IPS-15b (cell line): ENCODE data around the gene DENND2D.

ENCODE experiments used
- H3K27me3 ChIP-seq: one replicate; pipeline ENCODE4 v1.6.1; 2013; ENCODE audit warnings: low read length; ENCODE audit not compliant: control insufficient read depth, insufficient read depth
- H3K36me3 ChIP-seq: one replicate; pipeline ENCODE4 v1.6.1; 2013; ENCODE audit warnings: low read length; ENCODE audit not compliant: control insufficient read depth, insufficient read depth
- H3K4me1 ChIP-seq: one replicate; pipeline ENCODE4 v1.6.1; 2013; ENCODE audit warnings: mild to moderate bottlenecking, low read length; ENCODE audit not compliant: control insufficient read depth, insufficient read depth
- H3K4me3 ChIP-seq: one replicate; pipeline ENCODE4 v1.5.1; 2013; ENCODE audit warnings: low read depth, low read length
- H3K9ac ChIP-seq: one replicate; pipeline ENCODE4 v1.6.1; 2013; ENCODE audit warnings: low read depth, mild to moderate bottlenecking, low read length
- H3K9me3 ChIP-seq: one replicate; pipeline ENCODE4 v1.6.1; 2013; ENCODE audit warnings: mild to moderate bottlenecking, low read length; ENCODE audit not compliant: control insufficient read depth, insufficient read depth

Gene DENND2D

DNA sequence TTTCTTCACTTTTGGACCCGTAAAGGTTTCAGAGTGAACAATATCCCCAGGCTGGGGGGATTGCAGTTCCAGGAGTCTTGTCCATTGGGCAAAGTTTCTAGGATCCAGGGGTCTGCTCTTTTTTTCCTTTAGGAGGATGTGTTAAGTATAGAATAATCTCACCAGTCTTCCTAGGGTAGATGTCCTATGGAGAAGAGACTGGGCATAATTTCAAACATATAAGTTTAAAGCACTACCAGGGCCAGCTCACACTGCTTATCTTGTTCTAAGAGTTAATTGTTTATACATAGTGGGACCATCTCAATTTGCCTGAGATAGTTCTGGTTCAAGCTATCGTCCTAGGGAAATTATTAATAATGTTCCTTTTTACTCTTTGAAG lies 28.3 kb upstream of the DENND2D start:
- H3K9ac ChIP-seq, result no peak overlapping the region
- H3K36me3 ChIP-seq, result no peaks in the 10 kb centered on the region
- no peak overlapping the region for H3K4me3 ChIP-seq
- H3K9me3 ChIP-seq, result no peaks in the 10 kb centered on the region
- no peaks in the 10 kb centered on the region for H3K4me1 ChIP-seq
- H3K27me3 ChIP-seq, result no peaks in the 10 kb centered on the region

DNA sequence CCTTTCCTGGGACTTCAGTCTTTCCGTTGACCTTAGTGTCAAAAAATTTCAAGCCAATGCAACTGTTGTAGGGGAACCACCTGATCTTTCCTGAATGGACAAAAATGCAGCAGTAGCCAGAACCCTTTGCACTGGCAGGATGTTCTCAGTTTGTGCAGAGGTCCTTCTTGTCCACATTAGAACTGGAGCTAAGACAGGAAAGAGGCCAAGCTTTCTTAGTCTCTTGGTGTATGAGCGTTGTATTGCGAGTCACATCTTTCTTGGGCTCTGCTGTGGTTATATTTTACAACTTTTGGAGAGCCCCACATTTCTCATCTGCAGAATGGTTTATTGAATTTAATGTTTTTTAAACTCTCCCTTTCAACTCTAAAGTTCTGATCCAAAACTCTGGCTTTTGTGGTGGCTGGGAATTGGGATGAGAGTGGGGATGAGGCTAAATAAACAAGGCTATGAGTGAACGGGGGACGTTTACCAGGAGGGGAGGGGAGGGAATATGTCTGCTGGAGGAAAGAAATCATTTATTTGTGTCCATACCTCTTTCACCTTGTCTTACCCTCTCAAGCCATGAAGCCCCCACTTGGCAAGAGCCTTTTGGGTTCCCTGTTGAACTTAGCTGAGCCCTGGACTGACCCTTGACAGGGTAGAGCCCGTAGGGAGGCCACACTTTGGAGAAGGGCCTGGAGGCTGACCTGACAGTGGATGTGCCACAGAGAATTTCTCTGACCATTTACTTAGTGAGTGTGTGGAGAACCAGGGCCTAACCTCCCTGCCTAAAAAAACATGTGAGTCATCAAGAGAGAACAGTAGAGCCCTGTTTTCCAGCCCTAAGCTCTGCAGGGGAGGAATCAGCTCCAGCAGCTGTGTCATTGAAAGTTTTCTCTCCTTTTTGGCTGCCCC lies 27.7 kb upstream of the DENND2D start:
- Histone ChIP-seq H3K9me3 (no peaks in the 10 kb centered on the region), H3K27me3 (no peaks in the 10 kb centered on the region), H3K36me3 (no peaks in the 10 kb centered on the region), H3K9ac (no peak overlapping the region), H3K4me1 (peaks cover 4% of the 10 kb centered on the region), H3K4me3 (no peak overlapping the region)

DNA sequence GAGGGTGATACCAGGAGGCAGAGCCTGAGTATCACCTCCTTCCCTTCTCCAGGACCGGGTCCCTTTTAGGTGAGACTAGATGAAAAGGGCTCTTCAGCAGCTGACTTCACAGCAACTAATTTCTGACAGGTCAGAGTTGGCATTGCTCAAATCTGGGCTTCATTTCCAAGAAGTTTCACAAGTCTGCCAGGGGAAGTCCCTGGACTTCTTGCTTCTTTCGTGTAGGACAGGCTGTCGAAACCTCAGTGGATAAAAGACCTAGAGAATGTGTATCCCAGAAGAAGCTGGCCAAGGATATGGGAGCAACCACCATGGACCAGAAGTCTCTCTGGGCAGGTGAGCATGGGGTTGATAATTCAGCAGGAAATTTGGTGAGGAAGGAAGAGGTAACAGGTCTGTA lies 27.0 kb upstream of the DENND2D start, which contains the start of gene CHI3L2:
TSS of gene CHI3L2 (plus strand) at position 280 of the 400 bp plus-strand sequence. CDS start at position 297, 17 bp downstream.
- no peak within 1 kb of the TSS for H3K4me3 ChIP-seq
- H3K9ac ChIP-seq, result no peak within 1 kb of the TSS
- H3K27me3 ChIP-seq, result no peaks in the 10 kb centered on the region
- no peaks in the 10 kb centered on the region for H3K36me3 ChIP-seq
- no peaks in the 10 kb centered on the region for H3K9me3 ChIP-seq
- H3K4me1 ChIP-seq, result peaks cover 8% of the 10 kb centered on the region

DNA sequence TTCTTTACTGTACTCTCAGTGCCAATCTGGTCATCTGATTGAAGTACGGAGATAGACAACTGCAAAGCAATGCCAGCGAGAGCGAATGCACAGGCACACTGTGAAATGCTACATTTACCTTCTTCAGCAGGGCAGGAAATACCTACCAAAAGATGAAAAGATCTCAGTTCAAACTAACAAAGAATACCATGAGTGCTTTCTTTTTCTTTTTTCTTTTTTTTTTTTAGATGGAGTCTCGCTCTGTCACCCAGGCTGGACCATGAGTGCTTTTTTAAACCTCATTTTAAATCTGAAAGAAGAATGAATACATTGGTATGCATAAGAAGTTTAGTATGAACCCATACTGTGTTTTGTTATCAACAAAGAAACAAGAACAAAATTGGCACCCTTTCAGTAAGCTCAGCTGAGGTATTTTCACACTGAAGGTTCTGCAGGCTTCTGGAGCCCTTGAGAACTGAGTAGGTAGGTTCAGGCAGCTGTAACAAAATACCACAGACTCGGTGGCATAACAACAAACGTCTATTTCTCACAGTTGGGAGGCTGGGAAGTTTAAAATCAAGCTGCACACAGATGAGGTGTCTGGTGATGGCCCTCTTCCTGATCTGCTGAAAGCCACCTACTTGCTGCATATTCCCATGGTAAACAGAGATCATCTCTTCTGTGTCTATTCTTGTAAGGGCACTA lies 25.4 kb upstream of the DENND2D start:
- Histone ChIP-seq H3K4me1 (peaks cover 8% of the 10 kb centered on the region), H3K4me3 (no peak overlapping the region), H3K9ac (no peak overlapping the region), H3K27me3 (no peaks in the 10 kb centered on the region), H3K36me3 (no peaks in the 10 kb centered on the region), H3K9me3 (no peaks in the 10 kb centered on the region)

DNA sequence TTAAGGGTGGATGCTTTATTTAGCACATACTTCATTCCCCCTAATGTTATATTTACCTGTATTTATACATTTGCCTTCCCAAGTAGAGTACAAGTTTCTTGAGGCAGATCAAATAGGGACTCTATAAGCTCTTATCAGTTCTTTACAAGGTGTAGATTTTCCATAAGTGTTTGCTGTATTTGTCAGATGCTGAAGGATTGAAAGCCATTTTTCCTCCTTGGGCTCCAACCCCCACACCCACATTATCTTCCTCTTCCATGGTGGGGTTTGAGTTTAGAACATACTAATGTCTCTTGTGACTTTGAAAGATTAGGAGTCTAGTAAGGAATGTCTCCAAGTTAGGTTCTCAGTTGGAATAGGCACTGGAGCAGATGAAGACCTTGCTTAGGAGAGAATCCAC lies 24.6 kb upstream of the DENND2D start:
- H3K4me1 ChIP-seq, result peaks cover 8% of the 10 kb centered on the region
- H3K4me3 ChIP-seq, result no peak overlapping the region
- no peaks in the 10 kb centered on the region for H3K27me3 ChIP-seq
- no peak overlapping the region for H3K9ac ChIP-seq
- H3K36me3 ChIP-seq, result no peaks in the 10 kb centered on the region
- no peaks in the 10 kb centered on the region for H3K9me3 ChIP-seq

DNA sequence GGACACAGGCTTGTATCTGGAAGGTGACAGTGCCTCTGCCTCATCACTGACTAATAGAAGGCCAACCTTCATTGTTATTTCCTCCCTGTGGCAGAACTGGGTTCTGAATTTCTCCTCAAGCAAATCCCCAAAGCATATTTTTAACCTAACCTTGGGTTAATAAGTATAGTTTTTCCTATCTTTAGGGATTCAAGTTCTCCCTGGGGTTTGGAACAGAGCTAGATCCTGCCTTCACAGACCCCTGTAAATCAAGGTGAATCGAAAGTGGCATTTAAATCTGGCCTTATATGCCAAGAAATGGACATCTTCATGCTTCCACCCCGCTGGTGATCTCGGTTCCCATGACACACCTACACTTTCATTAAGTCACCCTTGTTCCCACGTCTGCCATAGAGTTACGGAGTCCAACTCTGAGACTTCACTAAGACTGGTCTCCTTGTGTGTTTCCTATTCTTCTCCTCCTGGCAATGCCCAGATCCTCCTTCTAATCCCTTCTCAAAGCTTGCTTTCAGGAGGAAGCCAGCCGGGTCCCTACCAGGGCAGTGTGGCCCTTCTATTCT lies 22.8 kb upstream of the DENND2D start:
- H3K36me3 ChIP-seq, result no peaks in the 10 kb centered on the region
- peaks cover 8% of the 10 kb centered on the region for H3K4me1 ChIP-seq
- no peak overlapping the region for H3K9ac ChIP-seq
- no peaks in the 10 kb centered on the region for H3K27me3 ChIP-seq
- H3K9me3 ChIP-seq, result no peaks in the 10 kb centered on the region
- no peak overlapping the region for H3K4me3 ChIP-seq

DNA sequence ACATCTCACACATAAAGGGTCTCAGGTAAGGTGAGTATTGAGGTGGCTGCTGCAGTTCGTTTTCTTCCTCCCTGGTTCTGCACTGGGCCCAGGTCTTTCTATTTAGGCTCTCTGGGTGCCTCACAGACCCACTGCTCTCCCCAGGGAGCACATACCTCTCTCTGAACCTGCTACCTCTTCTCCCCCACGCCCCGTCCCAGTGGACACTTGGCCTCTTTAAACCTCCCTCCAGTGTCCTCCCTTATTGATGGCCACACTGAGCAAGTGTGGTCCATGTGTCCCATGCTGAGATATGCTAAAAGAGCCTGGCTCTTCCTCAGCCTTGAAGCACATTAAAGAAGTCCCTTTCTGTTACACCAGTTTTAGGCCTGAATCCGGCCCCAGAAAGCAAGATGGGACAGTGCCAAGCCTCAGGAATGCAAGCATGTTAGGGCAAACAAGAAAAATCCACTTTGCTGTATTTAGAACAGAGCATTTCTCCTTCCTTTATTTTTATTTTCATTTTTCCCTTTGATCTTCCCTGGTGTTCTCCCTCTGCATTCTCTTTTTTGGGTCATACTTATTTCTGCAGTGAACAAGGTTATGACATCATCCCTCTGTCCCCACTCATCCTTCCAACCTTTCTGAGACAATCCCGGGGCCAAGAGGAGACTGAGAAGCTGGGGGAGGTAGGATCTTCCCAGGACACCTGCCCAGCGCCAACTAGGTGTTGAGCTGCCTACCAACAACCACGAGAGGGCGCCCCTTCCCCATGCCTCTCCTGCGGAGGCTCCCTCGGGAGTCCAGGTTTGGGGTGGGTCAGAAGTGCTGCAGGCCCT lies 22.1 kb upstream of the DENND2D start:
- Histone ChIP-seq H3K9me3 (no peaks in the 10 kb centered on the region), H3K9ac (no peak overlapping the region), H3K4me3 (no peak overlapping the region), H3K4me1 (peaks cover 8% of the 10 kb centered on the region), H3K36me3 (no peaks in the 10 kb centered on the region), H3K27me3 (no peaks in the 10 kb centered on the region)

DNA sequence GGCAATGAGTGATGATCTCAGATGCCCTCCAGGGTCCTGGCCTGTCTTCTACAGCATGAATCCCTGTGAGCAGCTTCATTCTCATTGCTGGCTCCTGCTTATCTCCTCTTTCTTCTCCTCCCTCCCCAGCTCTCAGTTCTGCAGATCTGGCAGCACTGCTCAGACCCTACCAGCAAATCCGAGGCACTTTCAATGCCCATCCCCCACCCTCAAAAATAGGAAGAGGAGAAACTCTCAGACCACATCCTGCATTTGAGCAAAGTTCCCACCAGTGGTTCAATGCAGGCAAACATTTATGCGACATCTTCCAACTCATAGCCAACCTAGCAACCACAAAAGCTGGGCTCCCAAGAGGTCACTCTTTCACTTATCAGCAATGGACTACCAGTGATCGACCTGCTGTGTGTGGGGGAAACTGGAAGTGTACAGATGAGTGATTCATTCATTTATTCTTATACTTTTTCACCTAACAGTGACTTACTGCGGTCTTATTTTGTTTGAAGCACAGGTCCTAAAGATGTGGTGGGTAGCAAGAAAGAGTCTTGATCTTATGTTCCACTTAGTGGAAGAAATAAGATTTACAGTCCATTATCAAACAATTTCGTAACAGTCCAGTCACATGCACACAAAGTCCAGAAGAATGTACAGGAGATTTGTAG lies 21.3 kb upstream of the DENND2D start:
- Histone ChIP-seq H3K36me3 (no peaks in the 10 kb centered on the region), H3K4me1 (peaks cover 8% of the 10 kb centered on the region), H3K9ac (no peak overlapping the region), H3K27me3 (no peaks in the 10 kb centered on the region), H3K9me3 (no peaks in the 10 kb centered on the region), H3K4me3 (no peak overlapping the region)

DNA sequence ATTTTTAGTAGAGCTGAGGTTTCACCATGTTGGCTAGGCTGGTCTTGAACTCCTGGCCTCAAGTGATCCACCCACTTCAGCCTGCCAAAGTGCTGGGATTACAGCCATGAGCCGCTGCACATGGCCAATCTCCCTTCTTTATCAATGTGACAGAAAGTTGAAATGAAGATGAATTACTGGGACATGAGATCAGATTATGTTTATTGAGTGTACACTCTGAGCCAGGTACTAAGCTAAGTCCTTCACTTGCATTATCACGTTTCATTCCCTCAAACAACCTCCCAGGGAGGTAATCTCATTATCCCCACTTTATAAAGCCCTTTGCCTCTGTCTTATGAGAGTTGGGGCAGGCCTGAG lies 20.8 kb upstream of the DENND2D start:
- peaks cover 8% of the 10 kb centered on the region for H3K4me1 ChIP-seq

DNA sequence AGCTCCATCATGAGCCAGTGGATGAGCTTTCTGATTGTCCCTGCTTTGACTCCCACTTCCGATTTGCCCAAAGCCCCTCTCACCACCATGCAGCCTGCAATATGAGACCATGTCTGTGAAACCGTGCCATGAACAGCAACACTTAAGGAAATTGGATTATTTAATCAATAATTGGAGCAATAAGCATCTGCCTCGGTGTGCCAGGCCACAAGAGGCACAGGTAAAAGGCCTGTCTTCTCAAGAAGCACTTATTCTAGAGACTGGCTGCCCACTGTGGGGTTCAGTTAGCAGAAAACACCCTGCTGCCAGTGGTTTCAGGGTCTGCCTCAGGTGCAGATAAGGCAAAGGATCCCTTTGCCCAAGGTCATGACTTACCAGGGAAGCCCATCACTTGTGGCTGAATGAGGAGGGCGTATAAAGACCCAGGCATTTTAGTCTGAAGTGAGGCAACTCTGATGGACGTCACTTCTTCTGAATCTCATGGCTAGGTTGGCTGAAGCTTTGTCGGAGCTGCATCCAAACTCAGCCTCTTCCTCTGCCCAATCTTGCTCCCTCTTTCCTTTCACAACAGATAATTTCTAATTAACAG lies 19.9 kb upstream of the DENND2D start:
- Histone ChIP-seq H3K4me3 (no peak overlapping the region), H3K4me1 (peaks cover 8% of the 10 kb centered on the region), H3K27me3 (no peaks in the 10 kb centered on the region), H3K9me3 (no peaks in the 10 kb centered on the region), H3K36me3 (no peaks in the 10 kb centered on the region), H3K9ac (no peak overlapping the region)

More for the DNA sequence above, 20.8 kb upstream of the DENND2D start:
- H3K27me3 ChIP-seq, result no peaks in the 10 kb centered on the region
- no peaks in the 10 kb centered on the region for H3K36me3 ChIP-seq
- H3K9ac ChIP-seq, result no peak overlapping the region
- H3K4me3 ChIP-seq, result no peak overlapping the region
- no peaks in the 10 kb centered on the region for H3K9me3 ChIP-seq
